Spleen (tissue), 7 donors: ENCODE results near the gene LRMDA.

Experiments
- CTCF ChIP-seq, 11 experiments: fragments of 200-600 bp in 7 of 11; fragments of 450-650 bp in 4 of 11; sonication (generic) in 4 of 11; IDR thresholded peaks in 8 of 11; conservative IDR thresholded peaks in 3 of 11; 1 replicate in 7 of 11; 2 replicates in 4 of 11; pipeline versions ENCODE4 v1.4.0 to v1.8.0; 2016 to 2021; ENCODE audit warnings: antibody characterized with exemption in 11 of 11, inconsistent platforms in 4 of 11, mild to moderate bottlenecking in 1 of 11
- POLR2A ChIP-seq, 3 donors: fragments of 450-650 bp; IDR thresholded peaks; one replicate each; pipeline ENCODE4 v1.5.1; 2017; ENCODE audit warnings: antibody characterized with exemption in 3 of 3, mild to moderate bottlenecking in 1 of 3
- POLR2AphosphoS5 ChIP-seq, 3 donors: sonication (generic); formaldehyde crosslinking; IDR thresholded peaks; one replicate each; pipeline ENCODE4 v1.5.1; 2017; ENCODE audit warnings: antibody characterized with exemption in 3 of 3
- donor health status: DM: no; HTN: no; CAD: no; lungs with moderate emphysema.
- donor health status: DM: no; HTN: no; CAD: no.
- donor health status: DM: no; HTN: no; CAD: no.

DNA sequence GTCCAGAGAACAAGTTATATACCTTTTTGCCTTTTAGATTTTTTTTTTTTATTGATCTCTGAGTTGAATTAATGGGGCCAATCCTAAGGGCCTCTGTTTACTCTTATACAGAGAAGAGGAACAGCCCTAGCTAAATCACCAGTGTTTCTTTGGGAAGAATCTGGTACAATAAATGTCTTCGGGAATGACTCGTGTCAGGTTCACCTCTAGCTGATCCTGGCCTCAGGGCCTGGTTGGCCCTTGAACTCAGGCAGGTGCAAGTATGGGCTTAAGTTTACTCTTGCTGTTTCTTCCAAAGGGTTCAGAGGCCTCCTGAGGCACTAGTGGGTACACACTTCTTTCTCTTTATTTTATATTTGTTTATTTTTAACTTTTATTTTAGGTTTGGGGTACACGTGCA lies 71.0 kb downstream of the LRMDA start:
- no peak for TF ChIP-seq CTCF (IDR thresholded peaks at IDR 0.05 in 8 of 11, conservative IDR thresholded peaks at IDR 0.05 in 3 of 11)
- no peak for TF ChIP-seq POLR2AphosphoS5 (IDR thresholded peaks at IDR 0.05)
- TF ChIP-seq POLR2A (IDR thresholded peaks at IDR 0.05): no peak
